Keratinocyte (primary cell): Measurements from ENCODE around the gene C2CD3. TPM values are rescaled to one million over a fixed set of nuclear protein-coding genes. Genes with fewer than 3 reads are reported as not detected.

ENCODE experiments used
- DNase-seq: peaks from one replicate; pipeline ENCODE4 v3.0.0-alpha.2; 2011; ENCODE audit warnings: low read depth, missing footprints, low spot score
- FAIRE-seq: peaks from 2 replicates; lab custom pipeline; 2011; peaks lifted over from hg19 to GRCh38; lab: Jason Lieb, UNC
- H2AFZ ChIP-seq: 2 replicates; pipeline ENCODE4 v1.6.0; 2012; ENCODE audit warnings: low read length, control low read depth, inconsistent platforms; ENCODE audit not compliant: control insufficient read depth
- H3K27ac ChIP-seq: 2 replicates; pipeline ENCODE4 v1.5.1; 2011; ENCODE audit warnings: low read length; ENCODE audit not compliant: control insufficient read depth, insufficient read depth
- H3K27me3 ChIP-seq: 3 replicates; pipeline ENCODE4 v1.6.0; 2011; ENCODE audit warnings: low read length; ENCODE audit not compliant: control insufficient read depth, insufficient read depth; ENCODE audit errors: extremely low read depth
- H3K36me3 ChIP-seq, 2 experiments: 2 replicates in 1 of 2; 3 replicates in 1 of 2; pipeline ENCODE4 v1.5.1; 2011; ENCODE audit warnings: low read length in 2 of 2, mild to moderate bottlenecking in 1 of 2; ENCODE audit not compliant: control insufficient read depth in 2 of 2, insufficient read depth in 2 of 2; ENCODE audit errors: extremely low read depth in 1 of 2
- H3K4me1 ChIP-seq: 3 replicates; pipeline ENCODE4 v1.5.1; 2011; ENCODE audit warnings: low read length; ENCODE audit not compliant: control insufficient read depth, insufficient read depth; ENCODE audit errors: extremely low read depth
- H3K4me2 ChIP-seq: 3 replicates; pipeline ENCODE4 v1.6.0; 2011; ENCODE audit warnings: low read depth, low read length; ENCODE audit not compliant: control insufficient read depth, insufficient read depth; ENCODE audit errors: extremely low read depth
- H3K4me3 ChIP-seq, 3 experiments: fragments of 200-600 bp in 1 of 3; sonication (generic) in 1 of 3; 2 replicates in 2 of 3; 3 replicates in 1 of 3; pipeline ENCODE4 v1.5.1; 2011 to 2016; ENCODE audit warnings: low read length in 3 of 3, mild to moderate bottlenecking in 3 of 3, control low read depth in 2 of 3, inconsistent platforms in 1 of 3, low read depth in 1 of 3, mixed read lengths in 1 of 3, mixed run types in 1 of 3, moderate library complexity in 1 of 3; ENCODE audit not compliant: control insufficient read depth in 2 of 3, insufficient read depth in 2 of 3; ENCODE audit errors: extremely low read depth in 1 of 3
- H3K79me2 ChIP-seq: 2 replicates; pipeline ENCODE4 v1.6.0; 2012; ENCODE audit warnings: low read length; ENCODE audit not compliant: control insufficient read depth, insufficient read depth
- H3K9ac ChIP-seq: 3 replicates; pipeline ENCODE4 v1.6.0; 2011; ENCODE audit warnings: low read length; ENCODE audit not compliant: control insufficient read depth, insufficient read depth; ENCODE audit errors: extremely low read depth
- H3K9me1 ChIP-seq: 3 replicates; pipeline ENCODE4 v1.6.0; 2011; ENCODE audit warnings: low read length; ENCODE audit not compliant: control insufficient read depth, insufficient read depth; ENCODE audit errors: extremely low read depth
- H3K9me3 ChIP-seq: 2 replicates; pipeline ENCODE4 v1.5.1; 2012; ENCODE audit warnings: low read depth, low read length; ENCODE audit not compliant: control insufficient read depth
- H4K20me1 ChIP-seq: 3 replicates; pipeline ENCODE4 v1.6.0; 2011; ENCODE audit warnings: low read length; ENCODE audit not compliant: control insufficient read depth, insufficient read depth; ENCODE audit errors: extremely low read depth
- CTCF ChIP-seq, 3 experiments: IDR thresholded peaks in 1 of 3; conservative IDR thresholded peaks in 1 of 3; optimal IDR thresholded peaks in 1 of 3; 2 replicates in 2 of 3; 3 replicates in 1 of 3; pipeline versions ENCODE3 to v1.5.1; 2011; ENCODE audit warnings: low read length in 3 of 3, mild to moderate bottlenecking in 3 of 3, moderate library complexity in 2 of 3, control low read depth in 1 of 3, inconsistent platforms in 1 of 3; ENCODE audit not compliant: insufficient read depth in 2 of 3; ENCODE audit errors: extremely low read depth in 1 of 3
- EZH2 ChIP-seq: IDR thresholded peaks from one replicate; pipeline ENCODE4 v1.6.1; 2012; ENCODE audit warnings: inconsistent platforms, mild to moderate bottlenecking, low read length, moderate library complexity
- dilution Hi-C: fragments of 300-500 bp; cut with MboI; formaldehyde crosslinking; loops from one replicate; pipeline ENCODE4 v1.7.0; 2020; ENCODE audit warnings: low sequenced_read_pairs; ENCODE audit not compliant: extremely low pct_ligation_motif_present
- polyA plus RNA-seq, 5 experiments: library from polyadenylated mRNA; depleted of rRNA in 3 of 5; stranded (reverse) in 3 of 5; stranded (forward) in 1 of 5; unstranded in 1 of 5; fragments of >200 nt; gene quantifications; 1 replicate in 1 of 5; 2 replicates in 3 of 5; 3 replicates in 1 of 5; pipeline versions ENCODE4 v1.2.1 to v1.2.3, GENCODE V29; 2011 to 2012; ENCODE audit warnings: missing spikeins in 2 of 5, low read depth in 1 of 5, low replicate concordance in 1 of 5

Gene C2CD3
- polyA plus RNA-seq, 1 donor (not counting 4 experiments of a cell fraction or from before 2014, with no cell fraction given) = 9.8 TPM

GRCh38 chr11:74134661-74135060 lies 36.1 kb downstream of the C2CD3 start:
- H3K9me3 ChIP-seq = no peaks in the 10 kb centered on the region
- H3K79me2 ChIP-seq = no peaks in the 10 kb centered on the region
- H3K36me3 ChIP-seq = peaks cover 1 to 3% of the 10 kb centered on the region in 2 experiments
- no peak overlapping the region for H3K4me3 ChIP-seq
- H3K4me2 ChIP-seq = no peak overlapping the region
- DNase-seq (no peak), FAIRE-seq (no peak)
- H3K9ac ChIP-seq = no peak overlapping the region
- no peak overlapping the region for H2AFZ ChIP-seq
- H4K20me1 ChIP-seq = no peaks in the 10 kb centered on the region
- dilution Hi-C loops = no loop called here
- no peak for TF ChIP-seq CTCF (optimal IDR thresholded peaks at IDR 0.05 in 1 of 3, IDR thresholded peaks at IDR 0.05 in 1 of 3, conservative IDR thresholded peaks at IDR 0.05 in 1 of 3; ENCODE audit: extremely low read depth in 1 of 3, insufficient read depth in 2 of 3, low read length in 3 of 3)
- no peak for TF ChIP-seq EZH2
- peaks cover 28% of the 10 kb centered on the region for H3K4me1 ChIP-seq
- no peaks in the 10 kb centered on the region for H3K27me3 ChIP-seq
- no peaks in the 10 kb centered on the region for H3K9me1 ChIP-seq
- H3K27ac ChIP-seq = peak overlapping the region; percentile 13

GRCh38 chr11:74133436-74133835 lies 37.4 kb downstream of the C2CD3 start:
- Histone ChIP-seq H2AFZ (no peak overlapping the region), H3K9me1 (no peaks in the 10 kb centered on the region), H3K27me3 (no peaks in the 10 kb centered on the region), H3K79me2 (no peaks in the 10 kb centered on the region), H3K36me3 (peaks cover 1 to 3% of the 10 kb centered on the region in 2 experiments), H3K27ac (no peak overlapping the region), H3K4me2 (no peak overlapping the region), H3K9me3 (no peaks in the 10 kb centered on the region), H3K9ac (no peak overlapping the region), H4K20me1 (no peaks in the 10 kb centered on the region), H3K4me1 (peaks cover 16% of the 10 kb centered on the region), H3K4me3 (no peak overlapping the region)
- DNase-seq = no peak
- FAIRE-seq = no peak
- dilution Hi-C loops = no loop called here
- TF ChIP-seq CTCF (optimal IDR thresholded peaks at IDR 0.05 in 1 of 3, IDR thresholded peaks at IDR 0.05 in 1 of 3, conservative IDR thresholded peaks at IDR 0.05 in 1 of 3; ENCODE audit: extremely low read depth in 1 of 3, insufficient read depth in 2 of 3, low read length in 3 of 3) = no peak
- TF ChIP-seq EZH2 = no peak
